K562 (cell line): Measurements from ENCODE around the gene ENTPD8. TPM values are rescaled to one million over a fixed set of nuclear protein-coding genes. Genes with fewer than 3 reads are reported as not detected.

Experiments used
- ATAC-seq: fragments of 200-7000 bp; cut with Tn5 transposase; 3 replicates; pipeline ENCODE4 v1.9.1; 2020; ENCODE audit warnings: moderate library complexity
- BruUV-seq: library from RNA; stranded (reverse); fragments of 400-500 nt; replicated peaks from 2 replicates; lab custom pipeline; 2021; lab: Mats Ljungman, UMichigan
- CTCF ChIA-PET: fragments of 300-600 bp; formaldehyde crosslinking; extraction: SDS; loops from one replicate; lab custom pipeline; 2021; ENCODE audit warnings: low intra/inter-chr PET ratio; lab: Yijun Ruan, JAX
- POLR2A ChIA-PET: fragments of 300-600, 350-650 bp; sonication (Branson Sonifier 250); formaldehyde crosslinking; extraction: SDS; loops from one replicate; lab custom pipeline; 2021; ENCODE audit warnings: antibody characterized with exemption, inconsistent platforms; lab: Yijun Ruan, JAX
- DNase-seq, 4 experiments: peaks; one replicate each; pipeline versions ENCODE4 v3.0.0 to v3.0.0-alpha.2; 2011 to 2018; ENCODE audit warnings: low spot score in 3 of 4, mixed read lengths in 3 of 4; ENCODE audit errors: extremely low read depth in 1 of 4
- FAIRE-seq: peaks from 2 replicates; lab custom pipeline; 2011; peaks lifted over from hg19 to GRCh38; lab: Jason Lieb, UNC
- H2AFZ ChIP-seq: 2 replicates; pipeline ENCODE4 v1.6.0; 2011; ENCODE audit warnings: low read depth, low read length, control low read depth, inconsistent platforms
- H3K27ac ChIP-seq: fragments of 200-600 bp; 3 replicates; pipeline ENCODE4 v1.8.0; 2011; ENCODE audit warnings: low read depth, mild to moderate bottlenecking, control low read depth, inconsistent platforms, low read length, moderate library complexity, mixed read lengths; ENCODE audit errors: extremely low read depth
- H3K27me3 ChIP-seq, 2 experiments: fragments of 300-600 bp in 1 of 2; 2 replicates in 1 of 2; 3 replicates in 1 of 2; pipeline versions ENCODE4 v1.6.0 to v1.8.0; 2011; ENCODE audit warnings: inconsistent platforms in 2 of 2, low read length in 2 of 2, mild to moderate bottlenecking in 1 of 2, mixed read lengths in 1 of 2, moderate library complexity in 1 of 2; ENCODE audit not compliant: control insufficient read depth in 2 of 2, insufficient read depth in 2 of 2
- H3K36me3 ChIP-seq: fragments of 300-600 bp; 3 replicates; pipeline ENCODE4 v1.8.0; 2011; ENCODE audit warnings: mild to moderate bottlenecking, low read length, inconsistent platforms; ENCODE audit not compliant: control insufficient read depth, insufficient read depth
- H3K4me1 ChIP-seq, 2 experiments: fragments of 200-600 bp in 1 of 2; replicated peaks in 1 of 2; 2 replicates in 1 of 2; 3 replicates in 1 of 2; pipeline versions ENCODE4 v1.5.1 to v1.8.0; 2011; ENCODE audit warnings: inconsistent platforms in 2 of 2, low read length in 2 of 2, mild to moderate bottlenecking in 1 of 2, mixed read lengths in 1 of 2, moderate library complexity in 1 of 2; ENCODE audit not compliant: control insufficient read depth in 2 of 2, insufficient read depth in 2 of 2
- H3K4me2 ChIP-seq: 2 replicates; pipeline ENCODE4 v1.6.1; 2011; ENCODE audit warnings: low read length, control low read depth, inconsistent platforms, mixed read lengths; ENCODE audit not compliant: insufficient read depth
- H3K4me3 ChIP-seq: fragments of 200-600 bp; sonication (generic), shearing (Covaris generic); 2 replicates; pipeline ENCODE4 v1.5.1; 2016; ENCODE audit warnings: control low read depth, inconsistent platforms
- H3K79me2 ChIP-seq: fragments of 200-600 bp; 3 replicates; pipeline ENCODE4 v1.8.0; 2011; ENCODE audit warnings: low read length, inconsistent platforms; ENCODE audit not compliant: control insufficient read depth, insufficient read depth
- H3K9ac ChIP-seq, 2 experiments: 2 replicates each; pipeline versions ENCODE4 v1.6.0 to v1.6.1; 2011; ENCODE audit warnings: low read depth in 2 of 2, low read length in 2 of 2, control low read depth in 1 of 2, inconsistent platforms in 1 of 2, mild to moderate bottlenecking in 1 of 2, mixed read lengths in 1 of 2; ENCODE audit not compliant: insufficient read depth in 1 of 2
- H3K9me1 ChIP-seq: one replicate; pipeline ENCODE4 v1.6.0; 2011; ENCODE audit warnings: inconsistent platforms, mild to moderate bottlenecking, low read length, moderate library complexity; ENCODE audit not compliant: control insufficient read depth, insufficient read depth
- H3K9me3 ChIP-seq: replicated peaks from 2 replicates; pipeline ENCODE4 v1.5.1; 2011; ENCODE audit warnings: low read depth, low read length, inconsistent platforms; ENCODE audit not compliant: control insufficient read depth, insufficient read depth
- H4K20me1 ChIP-seq: replicated peaks from 2 replicates; pipeline ENCODE4 v1.6.1; 2011; ENCODE audit warnings: low read length, inconsistent platforms, mixed read lengths; ENCODE audit not compliant: control insufficient read depth, insufficient read depth
- CGGBP1 ChIP-seq: fragments of 250-450 bp; sonication (Bioruptor Pico); IDR thresholded peaks from 2 replicates; pipeline ENCODE4 v1.9.0; 2021; ENCODE audit warnings: mild to moderate bottlenecking
- DNMT1 ChIP-seq: fragments of 450-650 bp; IDR thresholded peaks from 2 replicates; pipeline ENCODE4 v1.6.1; 2016; ENCODE audit warnings: antibody characterized with exemption, mild to moderate bottlenecking
- DPF2 ChIP-seq: fragments of 450-650 bp; IDR thresholded peaks from 2 replicates; pipeline ENCODE4 v1.6.1; 2016
- ETS1 ChIP-seq: conservative IDR thresholded peaks from 2 replicates; pipeline ENCODE4 v1.6.1; 2011; ENCODE audit warnings: low read depth, mild to moderate bottlenecking, low read length; ENCODE audit not compliant: control insufficient read depth
- FOXA1 ChIP-seq: fragments of 450-650 bp; IDR thresholded peaks from 2 replicates; pipeline ENCODE4 v1.6.1; 2016; ENCODE audit warnings: mild to moderate bottlenecking, borderline replicate concordance
- GATAD2B ChIP-seq: fragments of 450-650 bp; IDR thresholded peaks from 2 replicates; pipeline ENCODE4 v1.6.1; 2017; ENCODE audit warnings: mild to moderate bottlenecking, borderline replicate concordance
- GTF2B ChIP-seq: IDR thresholded peaks from 2 replicates; pipeline ENCODE4 v1.6.1; 2011; ENCODE audit not compliant: insufficient read length; ENCODE audit errors: extremely low read depth
- NCOA6 ChIP-seq: fragments of 450-650 bp; IDR thresholded peaks from 2 replicates; pipeline ENCODE4 v1.6.1; 2017; ENCODE audit warnings: mild to moderate bottlenecking
- OTX1 ChIP-seq: fragments of 450-650 bp; formaldehyde crosslinking; IDR thresholded peaks from 2 replicates; pipeline ENCODE4 v1.4.0; 2022; ENCODE audit warnings: mild to moderate bottlenecking
- PHF20 ChIP-seq: fragments of 450-650 bp; IDR thresholded peaks from 2 replicates; pipeline ENCODE4 v1.6.1; 2018; ENCODE audit not compliant: partially characterized antibody
- ZBTB1 ChIP-seq: sonication (generic); formaldehyde crosslinking; IDR thresholded peaks from 2 replicates; pipeline ENCODE4 v1.8.1; 2023; ENCODE audit warnings: missing genetic modification reagents, low read depth, mild to moderate bottlenecking, borderline replicate concordance
- ZBTB9 ChIP-seq: fragments of 450-650 bp; formaldehyde crosslinking; IDR thresholded peaks from 2 replicates; pipeline ENCODE4 v1.4.0; 2020; ENCODE audit warnings: mild to moderate bottlenecking, moderate library complexity
- ZNF644 ChIP-seq: fragments of 200-800 bp; sonication (Bioruptor generic); IDR thresholded peaks from 2 replicates; pipeline ENCODE4 v1.6.1; 2016; ENCODE audit warnings: low read depth, missing genetic modification characterization, missing compliant biosample characterization
- ZZZ3 ChIP-seq: fragments of 450-650 bp; IDR thresholded peaks from 2 replicates; pipeline ENCODE4 v1.6.1; 2016; ENCODE audit warnings: antibody characterized with exemption, mild to moderate bottlenecking, moderate library complexity
- WGBS: fragments of 100-300 bp; shearing (Covaris generic); methylation state at CpG from one replicate; pipeline ENCODE4 v1.1.6; 2016; ENCODE audit warnings: low coverage, mixed read lengths; ENCODE audit not compliant: insufficient coverage; ENCODE audit errors: missing lambda C conversion rate; 5-methylcytosine and 5-hydroxymethylcytosine counted together
- in situ Hi-C: fragments of 300-500 bp; cut with MboI; formaldehyde crosslinking; loops from 4 replicates; pipeline ENCODE4 v1.15.0; 2018; ENCODE audit warnings: inconsistent platforms, mixed read lengths
- intact Hi-C: fragments of 100-400 bp; cut with micrococcal nuclease; formaldehyde crosslinking; loops from 2 replicates; pipeline ENCODE4 v1.14.2; 2022
- polyA plus RNA-seq, 8 experiments: library from polyadenylated mRNA; depleted of rRNA in 4 of 8; stranded (reverse) in 5 of 8; unstranded in 3 of 8; fragments of >200 nt; fragmentation: Nextera tagmentation in 2 of 8; fragmentation: Illumina TruSeq in 1 of 8; extraction: Ambion mirVana in 2 of 8; extraction: Trizol in 1 of 8; gene quantifications; 2 replicates each; pipeline versions ENCODE4 v1.2.1 to v1.2.3, GENCODE V29; 2011 to 2014; ENCODE audit warnings: inconsistent platforms in 1 of 8, missing spikeins in 1 of 8
- total RNA-seq, 7 experiments: library from RNA; depleted of rRNA in 6 of 7; stranded (reverse); fragments of >200 nt in 6 of 7; fragmentation: Illumina TruSeq in 2 of 7; extraction: Trizol in 2 of 7; gene quantifications; 2 replicates each; pipeline versions ENCODE4 v1.2.1 to v1.2.3, GENCODE V29; 2011 to 2021; ENCODE audit warnings: low replicate concordance in 1 of 7
- TF ChIP-seq, protein P1 (sequence below): fragments of 450-650 bp; IDR thresholded peaks from 2 replicates; pipeline ENCODE4 v1.6.1; 2016; ENCODE audit warnings: low read depth, mild to moderate bottlenecking, moderate library complexity

Gene ENTPD8
- total and polyA plus RNA-seq, 9 of the 15 experiments (the other 6 are each of a cell fraction or from before 2014, with no cell fraction given): 0.06 to 0.27 (median 0.19) TPM; not detected in 5

- TF ChIP-seq, protein P1, sequence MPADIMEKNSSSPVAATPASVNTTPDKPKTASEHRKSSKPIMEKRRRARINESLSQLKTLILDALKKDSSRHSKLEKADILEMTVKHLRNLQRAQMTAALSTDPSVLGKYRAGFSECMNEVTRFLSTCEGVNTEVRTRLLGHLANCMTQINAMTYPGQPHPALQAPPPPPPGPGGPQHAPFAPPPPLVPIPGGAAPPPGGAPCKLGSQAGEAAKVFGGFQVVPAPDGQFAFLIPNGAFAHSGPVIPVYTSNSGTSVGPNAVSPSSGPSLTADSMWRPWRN: no peak
- no peak for TF ChIP-seq GTF2B
- no peak for TF ChIP-seq ZBTB1 (CRISPR knock-in tag)
- no peak for TF ChIP-seq DPF2
These were observed 43.3 kb downstream of the ENTPD8 start (continued) for GRCh38 chr9:137397675-137398423.

- TF ChIP-seq ZZZ3 (no peak), CGGBP1 (CRISPR knock-in tag) (no peak), ZBTB9 (no peak), PHF20 (no peak), ZNF644 (tag) (no peak), FOXA1 (no peak), DNMT1 (no peak), ETS1 (no peak), NCOA6 (no peak), GATAD2B (no peak), OTX1 (no peak)
- TF ChIP-seq, all 486 proteins: peak for 0
- CTCF ChIA-PET: no interaction called here
These were observed 44.4 kb downstream of the ENTPD8 start for GRCh38 chr9:137396634-137397367.

More at GRCh38 chr9:137396634-137397367, 44.4 kb downstream of the ENTPD8 start:
- intact Hi-C loops (no loop called here), in situ Hi-C loops (no loop called here)
- Histone ChIP-seq H2AFZ (no peak overlapping the region), H3K4me2 (no peak overlapping the region), H3K79me2 (no peaks in the 10 kb centered on the region), H3K4me1 (peaks cover 0 to 46% of the 10 kb centered on the region in 2 experiments; a peak in 2 of 5 replicates), H3K4me3 (no peak overlapping the region), H4K20me1 (no peaks in the 10 kb centered on the region), H3K27me3 (no peaks in the 10 kb centered on the region), H3K36me3 (no peaks in the 10 kb centered on the region), H3K9me1 (no peaks in the 10 kb centered on the region), H3K27ac (no peak overlapping the region), H3K9ac (0 out of 4 replicates have a peak overlapping the region, but pooled peaks of 1 of the 2 experiments have one; percentile 42), H3K9me3 (no peaks in the 10 kb centered on the region; the same call in 1 of the 2 replicates)
- DNase-seq: no peak
- no peak for FAIRE-seq
- POLR2A ChIA-PET: interaction anchor here (0.6 to 1.2 kb wide), 3 partner anchors 11 to 251 kb away, joined by 3 to 4 read pairs (median 3); no protein-coding TSS in a partner anchor
- ATAC-seq: no peak
- BruUV-seq: no TSS peak
- 80% methylated on average over 24 of the region's 26 CpGs for WGBS
